SU-DHL-6 (cell line): Measurements from ENCODE around the gene PEX10.

Source experiments
- H2AFZ ChIP-seq: fragments of 200-600 bp; sonication (generic); 2 replicates; pipeline ENCODE4 v1.6.1; 2014; ENCODE audit warnings: low read depth, mild to moderate bottlenecking, moderate library complexity, mixed read lengths, antibody characterized with exemption, low read length; ENCODE audit not compliant: severe bottlenecking
- H3F3A ChIP-seq: fragments of 200-600 bp; shearing (Covaris generic); 2 replicates; pipeline ENCODE4 v1.6.0; 2016; ENCODE audit warnings: antibody characterized with exemption, mild to moderate bottlenecking; ENCODE audit not compliant: insufficient read depth
- H3K27ac ChIP-seq: fragments of 200-600 bp; sonication (generic); 2 replicates; pipeline ENCODE4 v1.5.1; 2016; ENCODE audit warnings: low read depth, mild to moderate bottlenecking, low read length, moderate library complexity, mixed read lengths
- H3K27me3 ChIP-seq: fragments of 200-600 bp; sonication (generic), shearing (Covaris generic); 2 replicates; pipeline ENCODE4 v1.6.0; 2014; ENCODE audit warnings: mild to moderate bottlenecking, low read length
- H3K36me3 ChIP-seq: fragments of 200-600 bp; sonication (generic); 2 replicates; pipeline ENCODE4 v1.6.1; 2014; ENCODE audit warnings: mild to moderate bottlenecking, low read length, mixed read lengths
- H3K4me2 ChIP-seq: fragments of 300-600, 200-600 bp; shearing (Covaris generic), sonication (generic); 2 replicates; pipeline ENCODE4 v1.6.0; 2014; ENCODE audit warnings: low read length, low read depth, mild to moderate bottlenecking; ENCODE audit not compliant: poor library complexity, severe bottlenecking
- H3K4me3 ChIP-seq: fragments of 200-600 bp; sonication (generic); 2 replicates; pipeline ENCODE4 v1.5.1; 2014; ENCODE audit warnings: antibody characterized with exemption, low read length, mild to moderate bottlenecking, mixed read lengths; ENCODE audit not compliant: insufficient read depth, poor library complexity, severe bottlenecking
- H3K79me2 ChIP-seq: fragments of 200-600 bp; sonication (generic); 2 replicates; pipeline ENCODE4 v1.6.1; 2014; ENCODE audit warnings: mild to moderate bottlenecking, low read length, moderate library complexity; ENCODE audit not compliant: insufficient read depth
- H3K9ac ChIP-seq: fragments of 200-600 bp; sonication (generic); 2 replicates; pipeline ENCODE4 v1.7.0; 2014; ENCODE audit warnings: mild to moderate bottlenecking, low read length
- H3K9me2 ChIP-seq: fragments of 200-600 bp; sonication (generic); replicated peaks from 2 replicates; pipeline ENCODE4 v1.6.1; 2014; ENCODE audit warnings: low read length; ENCODE audit not compliant: insufficient read depth
- H3K9me3 ChIP-seq: fragments of 200-600 bp; sonication (generic); 2 replicates; pipeline ENCODE4 v1.6.1; 2014; ENCODE audit warnings: low read length, mixed read lengths; ENCODE audit not compliant: insufficient read depth
- H4K20me1 ChIP-seq: fragments of 200-600 bp; sonication (generic); 2 replicates; pipeline ENCODE4 v1.6.1; 2014; ENCODE audit warnings: low read depth, mild to moderate bottlenecking, antibody characterized with exemption, low read length, moderate library complexity, mixed read lengths
- EZH2phosphoT487 ChIP-seq: fragments of 200-600 bp; sonication (generic), shearing (Covaris generic); conservative IDR thresholded peaks from 2 replicates; pipeline ENCODE4 v1.6.1; 2018; ENCODE audit warnings: mild to moderate bottlenecking, antibody characterized with exemption, low read length, moderate library complexity, mixed read lengths
- TF ChIP-seq, protein P1 (sequence below): fragments of 200-600 bp; sonication (generic); IDR thresholded peaks from one replicate; pipeline ENCODE4 v1.5.1; 2017; ENCODE audit warnings: antibody characterized with exemption, mild to moderate bottlenecking, low read length, moderate library complexity; ENCODE audit not compliant: insufficient read depth, poor library complexity, severe bottlenecking

PEX10 gene

GRCh38 chr1:2400950-2401649 is 11.3 kb downstream of the PEX10 start:
- Histone ChIP-seq H4K20me1 (no peaks in the 10 kb centered on the region), H3F3A (no peaks in the 10 kb centered on the region), H3K36me3 (no peaks in the 10 kb centered on the region), H3K79me2 (no peaks in the 10 kb centered on the region), H2AFZ (no peak overlapping the region), H3K9ac (no peak overlapping the region), H3K27me3 (no peaks in the 10 kb centered on the region), H3K27ac (no peak overlapping the region), H3K9me3 (no peaks in the 10 kb centered on the region), H3K4me2 (no peak overlapping the region), H3K4me3 (no peak overlapping the region), H3K9me2 (no peaks in the 10 kb centered on the region)
- no peak for TF ChIP-seq EZH2phosphoT487
- TF ChIP-seq, protein P1, sequence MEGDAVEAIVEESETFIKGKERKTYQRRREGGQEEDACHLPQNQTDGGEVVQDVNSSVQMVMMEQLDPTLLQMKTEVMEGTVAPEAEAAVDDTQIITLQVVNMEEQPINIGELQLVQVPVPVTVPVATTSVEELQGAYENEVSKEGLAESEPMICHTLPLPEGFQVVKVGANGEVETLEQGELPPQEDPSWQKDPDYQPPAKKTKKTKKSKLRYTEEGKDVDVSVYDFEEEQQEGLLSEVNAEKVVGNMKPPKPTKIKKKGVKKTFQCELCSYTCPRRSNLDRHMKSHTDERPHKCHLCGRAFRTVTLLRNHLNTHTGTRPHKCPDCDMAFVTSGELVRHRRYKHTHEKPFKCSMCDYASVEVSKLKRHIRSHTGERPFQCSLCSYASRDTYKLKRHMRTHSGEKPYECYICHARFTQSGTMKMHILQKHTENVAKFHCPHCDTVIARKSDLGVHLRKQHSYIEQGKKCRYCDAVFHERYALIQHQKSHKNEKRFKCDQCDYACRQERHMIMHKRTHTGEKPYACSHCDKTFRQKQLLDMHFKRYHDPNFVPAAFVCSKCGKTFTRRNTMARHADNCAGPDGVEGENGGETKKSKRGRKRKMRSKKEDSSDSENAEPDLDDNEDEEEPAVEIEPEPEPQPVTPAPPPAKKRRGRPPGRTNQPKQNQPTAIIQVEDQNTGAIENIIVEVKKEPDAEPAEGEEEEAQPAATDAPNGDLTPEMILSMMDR, result no peak

DNA sequence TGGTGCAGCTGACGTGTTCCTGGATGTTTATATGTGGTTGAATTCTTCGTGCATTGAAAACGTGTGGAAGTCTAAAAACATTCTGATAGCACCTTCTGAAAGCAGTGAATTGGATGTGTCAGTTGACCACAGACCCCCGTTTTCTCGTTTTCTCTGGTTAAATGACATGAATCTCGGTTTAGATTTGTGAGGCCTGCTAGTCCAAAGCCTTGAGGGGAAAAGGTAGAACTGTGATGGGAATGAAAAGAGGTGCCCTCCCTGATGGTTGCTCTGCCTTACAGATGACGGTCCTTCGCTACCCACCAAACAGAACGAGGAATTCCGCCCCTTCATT is 11.8 kb downstream of the PEX10 start:
- no peak overlapping the region for H3K9ac ChIP-seq
- no peak overlapping the region for H3K4me3 ChIP-seq
- H3K27me3 ChIP-seq, result no peaks in the 10 kb centered on the region
- H3F3A ChIP-seq, result no peaks in the 10 kb centered on the region
- no peaks in the 10 kb centered on the region for H4K20me1 ChIP-seq
- no peak overlapping the region for H2AFZ ChIP-seq
- no peaks in the 10 kb centered on the region for H3K36me3 ChIP-seq
- H3K9me3 ChIP-seq, result no peaks in the 10 kb centered on the region
- H3K79me2 ChIP-seq, result no peaks in the 10 kb centered on the region
- H3K9me2 ChIP-seq, result no peaks in the 10 kb centered on the region
- no peak for TF ChIP-seq EZH2phosphoT487
- TF ChIP-seq, protein P1, result no peak
- no peak overlapping the region for H3K4me2 ChIP-seq
- no peak overlapping the region for H3K27ac ChIP-seq

DNA sequence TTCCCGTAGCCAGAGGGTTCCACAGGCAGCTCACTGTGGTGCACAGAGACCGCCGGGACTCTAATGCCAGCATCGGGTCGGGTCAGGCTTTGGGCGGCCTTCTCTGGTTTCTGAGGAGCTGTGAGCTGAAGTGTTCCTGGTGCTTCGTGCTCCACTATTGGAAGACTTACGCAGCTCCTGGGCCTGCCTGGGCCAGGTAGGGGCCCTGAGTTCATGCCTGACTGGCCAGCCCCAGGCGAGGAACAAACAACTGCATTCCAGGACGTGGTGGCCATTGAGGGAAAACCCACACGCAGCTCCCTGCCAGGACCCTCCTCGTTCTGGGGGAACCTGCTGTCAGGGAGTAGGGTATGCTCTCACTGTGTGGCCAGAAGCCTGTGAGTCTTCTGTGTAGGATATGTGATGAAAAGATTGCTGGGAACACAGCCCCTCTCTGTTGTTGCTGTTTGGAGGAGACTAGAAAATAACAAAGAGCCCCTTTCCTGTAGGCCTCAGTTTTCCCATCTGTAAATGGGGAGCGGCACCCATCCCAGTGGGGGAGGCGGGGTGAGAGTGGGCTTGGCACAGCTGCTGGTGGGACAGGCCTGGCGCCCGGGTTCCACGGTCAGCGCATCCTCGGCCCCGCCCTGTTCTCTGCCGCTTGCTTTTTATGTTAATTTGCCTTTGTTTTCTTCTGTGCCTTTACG is 12.3 kb downstream of the PEX10 start:
- no peaks in the 10 kb centered on the region for H3K79me2 ChIP-seq
- TF ChIP-seq EZH2phosphoT487, result no peak
- TF ChIP-seq, protein P1, result no peak
- H3K36me3 ChIP-seq, result no peaks in the 10 kb centered on the region
- no peaks in the 10 kb centered on the region for H3K9me3 ChIP-seq
- H3K27me3 ChIP-seq, result no peaks in the 10 kb centered on the region
- H4K20me1 ChIP-seq, result no peaks in the 10 kb centered on the region
- H3F3A ChIP-seq, result no peaks in the 10 kb centered on the region
- H3K4me2 ChIP-seq, result no peak overlapping the region
- no peaks in the 10 kb centered on the region for H3K9me2 ChIP-seq
- no peak overlapping the region for H3K4me3 ChIP-seq
- H2AFZ ChIP-seq, result no peak overlapping the region
- H3K27ac ChIP-seq, result no peak overlapping the region
- no peak overlapping the region for H3K9ac ChIP-seq
